GM12878 (cell line): ENCODE measurements around the gene CBX8. TPM values are rescaled to one million over a fixed set of nuclear protein-coding genes. Genes with fewer than 3 reads are reported as not detected.
A peak's percentile ranks its signal among the peaks of the same experiment; 100 is the strongest.

Source experiments
- ATAC-seq: fragments of 200-7000 bp; cut with Tn5 transposase; 3 replicates; pipeline ENCODE4 v1.9.1; 2020; ENCODE audit warnings: mild to moderate bottlenecking, moderate library complexity
- BruUV-seq: library from RNA; stranded (reverse); fragments of 400-500 nt; replicated peaks from 2 replicates; lab custom pipeline; 2021; lab: Mats Ljungman, UMichigan
- CTCF ChIA-PET: fragments of 300-600 bp; sonication (Branson Sonifier 250); formaldehyde crosslinking; extraction: SDS; loops from one replicate; lab custom pipeline; 2021; ENCODE audit warnings: inconsistent platforms; lab: Yijun Ruan, JAX
- POLR2A ChIA-PET: fragments of 350-600 bp; formaldehyde crosslinking; extraction: SDS; loops from one replicate; lab custom pipeline; 2021; ENCODE audit warnings: inconsistent platforms; lab: Charles Lee
- RAD21 ChIA-PET: fragments of 300-600 bp; sonication (Branson Sonifier 250); formaldehyde crosslinking; loops from one replicate; lab custom pipeline; 2023; ENCODE audit warnings: antibody characterized with exemption; ENCODE audit not compliant: unreplicated experiment; lab: Charles Lee
- SMC1A ChIA-PET: fragments of 300-600 bp; sonication (Branson Sonifier 250); formaldehyde crosslinking; loops from one replicate; lab custom pipeline; 2023; ENCODE audit not compliant: unreplicated experiment, uncharacterized antibody; lab: Charles Lee
- DNase-seq: peaks from one replicate; pipeline ENCODE4 v3.0.0-alpha.2; 2011; ENCODE audit warnings: low read depth, low spot score
- FAIRE-seq: peaks from 3 replicates; lab custom pipeline; 2011; peaks lifted over from hg19 to GRCh38; lab: Jason Lieb, UNC
- H2AFZ ChIP-seq: 2 replicates; pipeline ENCODE4 v1.6.0; 2011; ENCODE audit warnings: low read depth, low read length, control low read depth; ENCODE audit not compliant: control insufficient read depth
- H3K27ac ChIP-seq: 2 replicates; pipeline ENCODE4 v1.5.1; 2011; ENCODE audit warnings: control low read depth; ENCODE audit not compliant: control insufficient read depth, insufficient read depth
- H3K27me3 ChIP-seq, 2 experiments: replicated peaks in 1 of 2; 2 replicates each; pipeline versions ENCODE4 v1.6.0 to v1.6.1; 2011; ENCODE audit warnings: low read length in 1 of 2; ENCODE audit not compliant: control insufficient read depth in 2 of 2, insufficient read depth in 2 of 2
- H3K36me3 ChIP-seq, 2 experiments: 2 replicates each; pipeline ENCODE4 v1.5.1; 2011; ENCODE audit warnings: low read length in 1 of 2; ENCODE audit not compliant: control insufficient read depth in 2 of 2, insufficient read depth in 2 of 2
- H3K4me1 ChIP-seq: 2 replicates; pipeline ENCODE4 v1.6.1; 2011; ENCODE audit warnings: mild to moderate bottlenecking, low read length, moderate library complexity, mixed read lengths; ENCODE audit not compliant: control insufficient read depth, insufficient read depth
- H3K4me2 ChIP-seq: 2 replicates; pipeline ENCODE4 v1.6.0; 2011; ENCODE audit warnings: control low read depth; ENCODE audit not compliant: control insufficient read depth, insufficient read depth
- H3K4me3 ChIP-seq: fragments of 200-600 bp; sonication (generic); 2 replicates; pipeline ENCODE4 v1.5.1; 2016
- H3K79me2 ChIP-seq: 2 replicates; pipeline ENCODE4 v1.6.0; 2011; ENCODE audit warnings: low read length; ENCODE audit not compliant: control insufficient read depth, insufficient read depth
- H3K9ac ChIP-seq: 2 replicates; pipeline ENCODE4 v1.8.0; 2011; ENCODE audit warnings: low read length, control low read depth, mixed read lengths; ENCODE audit not compliant: control insufficient read depth, insufficient read depth
- H3K9me3 ChIP-seq: replicated peaks from 3 replicates; pipeline ENCODE4 v1.5.1; 2011; ENCODE audit warnings: mild to moderate bottlenecking, low read length; ENCODE audit not compliant: control insufficient read depth, insufficient read depth
- H4K20me1 ChIP-seq: 2 replicates; pipeline ENCODE4 v1.6.0; 2011; ENCODE audit not compliant: control insufficient read depth, insufficient read depth
- NBN ChIP-seq: fragments of 450-650 bp; IDR thresholded peaks from 2 replicates; pipeline ENCODE4 v1.6.1; 2016
- NFYB ChIP-seq: IDR thresholded peaks from 2 replicates; pipeline ENCODE4 v1.6.1; 2011; ENCODE audit warnings: low read depth, mild to moderate bottlenecking, low read length, improper control_type of control experiment, moderate library complexity; ENCODE audit not compliant: insufficient read depth
- PBX3 ChIP-seq: IDR thresholded peaks from 2 replicates; pipeline ENCODE4 v1.6.1; 2011; ENCODE audit warnings: mild to moderate bottlenecking, low read depth, low read length, moderate library complexity; ENCODE audit not compliant: insufficient replicate concordance
- WGBS: methylation state at CpG from one replicate; pipeline ENCODE4 v1.1.6; 2016; ENCODE audit warnings: low lambda C conversion rate; ENCODE audit not compliant: insufficient replicate concordance, insufficient coverage; ENCODE audit errors: missing lambda C conversion rate; 5-methylcytosine and 5-hydroxymethylcytosine counted together
- in situ Hi-C: fragments of 300-500 bp; cut with MboI; formaldehyde crosslinking; loops from 9 replicates; pipeline ENCODE4 v1.14.3; 2018; ENCODE audit warnings: mixed read lengths
- intact Hi-C: fragments of 100-400 bp; cut with micrococcal nuclease; formaldehyde crosslinking; loops from one replicate; pipeline ENCODE4 v1.14.2; 2022; ENCODE audit not compliant: unreplicated experiment
- polyA plus RNA-seq, 11 experiments: library from polyadenylated mRNA; depleted of rRNA in 4 of 11; unstranded in 6 of 11; stranded (reverse) in 5 of 11; fragments of >200 nt; fragmentation: Nextera tagmentation in 4 of 11; fragmentation: Illumina TruSeq in 1 of 11; extraction: Ambion mirVana in 4 of 11; extraction: Trizol in 1 of 11; gene quantifications; 1 replicate in 1 of 11; 2 replicates in 10 of 11; pipeline versions ENCODE4 v1.2.1 to v1.2.3, GENCODE V29; 2011 to 2016; ENCODE audit warnings: inconsistent platforms in 2 of 11, missing spikeins in 2 of 11, low read depth in 1 of 11
- total RNA-seq, 4 experiments: library from RNA; depleted of rRNA in 3 of 4; stranded (reverse); fragments of >200 nt in 3 of 4; fragmentation: Illumina TruSeq in 1 of 4; extraction: Trizol in 1 of 4; gene quantifications; 2 replicates each; pipeline versions ENCODE4 v1.2.1 to v1.2.3, GENCODE V29; 2013 to 2021

The CBX8 gene
- total and polyA plus RNA-seq, 10 of the 15 experiments (the other 5 are each of a cell fraction or from before 2014, with no cell fraction given) = 0.03 to 6.7 (median 1.9) TPM

GRCh38 chr17:79781736-79782575 is 14.9 kb downstream of the CBX8 start:
- ChIA-PET POLR2A (no interaction called here), CTCF (interaction anchor here (0.6 kb wide), 1 partner anchor 36 kb away, joined by 4 read pairs; no protein-coding TSS in a partner anchor), RAD21 (no interaction called here), SMC1A (interaction anchor here (1.5 kb wide), 1 partner anchor 13 kb away, joined by 3 read pairs; no protein-coding TSS in a partner anchor)
- in situ Hi-C loops = no loop called here
- WGBS = 59% methylated on average over 21 of the region's 27 CpGs
- FAIRE-seq (no peak), DNase-seq (no peak), ATAC-seq (no peak)
- H3K4me2 ChIP-seq = peak overlapping the region; percentile 22; the same call in 1 of the 2 replicates
- H3K4me3 ChIP-seq = no peak overlapping the region
- no peak overlapping the region for H3K27ac ChIP-seq
- peaks cover 11% of the 10 kb centered on the region for H3K4me1 ChIP-seq
- H2AFZ ChIP-seq = peak overlapping the region; percentile 51
- H3K36me3 ChIP-seq = no peaks in the 10 kb centered on the region
- peaks cover 2 to 3% of the 10 kb centered on the region in 2 experiments; a peak in 2 of 4 replicates for H3K27me3 ChIP-seq
- H3K9me3 ChIP-seq = no peaks in the 10 kb centered on the region
- H3K9ac ChIP-seq = no peak overlapping the region
- no peaks in the 10 kb centered on the region for H4K20me1 ChIP-seq
- intact Hi-C loops = no loop called here
- TF ChIP-seq PBX3 (no peak), NBN (no peak), NFYB (no peak)
- BruUV-seq = no TSS peak
- no peaks in the 10 kb centered on the region for H3K79me2 ChIP-seq
